ENCODE data around the gene FCER1G.
A peak's percentile ranks its signal among the peaks of the same experiment; 100 is the strongest.

FCER1G gene

GRCh38 chr1:161188381-161188780 lies 26.7 kb upstream of the FCER1G start:
- no peak for DNase-seq (ENCODE audit: low read depth)

- no peak for DNase-seq (ENCODE audit: low read depth)
Observed at GRCh38 chr1:161189036-161189435, 26.1 kb upstream of the FCER1G start.

GRCh38 chr1:161190962-161191521 lies 24.1 kb upstream of the FCER1G start:
- DNase-seq (ENCODE audit: low read depth), result no peak

GRCh38 chr1:161191971-161192370 lies 23.1 kb upstream of the FCER1G start:
- no peak for DNase-seq (ENCODE audit: low read depth)

- peak; percentile 52 for DNase-seq (ENCODE audit: low read depth)
Observed at GRCh38 chr1:161192476-161193465, 22.3 kb upstream of the FCER1G start.

GRCh38 chr1:161193561-161194235 lies 21.4 kb upstream of the FCER1G start:
- DNase-seq (ENCODE audit: low read depth), result no peak

- DNase-seq (ENCODE audit: low read depth), result no peak
Observed at GRCh38 chr1:161195171-161195570, 19.9 kb upstream of the FCER1G start.

GRCh38 chr1:161196111-161196510 lies 19.0 kb upstream of the FCER1G start:
- no peak for DNase-seq (ENCODE audit: low read depth)

- DNase-seq (ENCODE audit: low read depth), result no peak
Observed at GRCh38 chr1:161196521-161197451, 18.3 kb upstream of the FCER1G start.

GRCh38 chr1:161197560-161198193 lies 17.4 kb upstream of the FCER1G start:
- no peak for DNase-seq (ENCODE audit: low read depth)

- no peak for DNase-seq (ENCODE audit: low read depth)
Observed at GRCh38 chr1:161198194-161198896, 16.8 kb upstream of the FCER1G start.

- no peak for DNase-seq (ENCODE audit: low read depth)
Observed at GRCh38 chr1:161198897-161199431, 16.1 kb upstream of the FCER1G start, which contains the start of gene ADAMTS4. Gene ADAMTS4 (minus strand): TSS chr1:161199054. CDS start chr1:161198627, 427 bp downstream.

- no peak for DNase-seq (ENCODE audit: low read depth)
Observed at GRCh38 chr1:161199506-161200139, 15.5 kb upstream of the FCER1G start.

GRCh38 chr1:161200421-161200991 lies 14.6 kb upstream of the FCER1G start:
- DNase-seq (ENCODE audit: low read depth), result no peak

GRCh38 chr1:161200992-161201835 lies 13.9 kb upstream of the FCER1G start:
- no peak for DNase-seq (ENCODE audit: low read depth)

- DNase-seq (ENCODE audit: low read depth), result peak; percentile 95
Observed at GRCh38 chr1:161201836-161202712, 13.0 kb upstream of the FCER1G start, which contains the start of gene NDUFS2. Gene NDUFS2 (plus strand): TSS chr1:161202367. CDS start chr1:161202386, 19 bp downstream.

Measured in stimulated activated CD8-positive, alpha-beta memory T cell treated with anti-CD3 and anti-CD28 coated beads, Interleukin-12 subunit alpha, Interleukin-12 subunit beta, amount 100 ng/mL, for 1 hour (primary cell).